NCI-H146 (cell line): Measurements from ENCODE around the gene APLP1.
"Not testable (repeated sequence)": the region's sequence is repeated elsewhere in the genome, so short reads cannot be mapped to it uniquely, and the experiment has no call there.

ENCODE experiments used
- DNase-seq: peaks from one replicate; lab custom pipeline; 2025; lab: John Stamatoyannopoulos, UW

APLP1 gene

GRCh38 chr19:35882114-35882832 is 13.9 kb downstream of the APLP1 start:
- DNase-seq = peak; percentile 62

- no peak for DNase-seq
These were observed 15.5 kb downstream of the APLP1 start for GRCh38 chr19:35883882-35884281.

- DNase-seq = no peak
These were observed 16.9 kb downstream of the APLP1 start for GRCh38 chr19:35885225-35885738.

- no peak for DNase-seq
These were observed 17.5 kb downstream of the APLP1 start for GRCh38 chr19:35885904-35886303.

DNA sequence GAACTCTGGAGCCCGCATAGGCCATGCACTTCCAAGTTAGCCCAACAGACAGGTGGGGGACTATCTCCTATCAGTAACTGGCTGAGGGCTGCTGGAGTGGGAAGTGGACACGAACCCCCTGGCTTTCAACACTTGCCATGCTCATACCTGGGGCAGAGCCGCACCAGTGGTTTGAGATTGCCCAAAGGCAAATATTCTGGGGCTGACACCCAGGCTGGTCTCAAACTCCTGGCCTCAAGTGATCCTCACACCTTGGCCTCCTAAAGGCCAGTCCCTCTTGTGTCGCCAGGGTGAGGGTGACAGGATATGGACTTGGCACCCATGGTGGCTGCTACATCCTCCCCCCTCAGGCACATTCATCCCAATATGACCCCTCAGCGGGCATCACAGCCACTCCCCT is 18.8 kb downstream of the APLP1 start:
- DNase-seq = no peak

DNA sequence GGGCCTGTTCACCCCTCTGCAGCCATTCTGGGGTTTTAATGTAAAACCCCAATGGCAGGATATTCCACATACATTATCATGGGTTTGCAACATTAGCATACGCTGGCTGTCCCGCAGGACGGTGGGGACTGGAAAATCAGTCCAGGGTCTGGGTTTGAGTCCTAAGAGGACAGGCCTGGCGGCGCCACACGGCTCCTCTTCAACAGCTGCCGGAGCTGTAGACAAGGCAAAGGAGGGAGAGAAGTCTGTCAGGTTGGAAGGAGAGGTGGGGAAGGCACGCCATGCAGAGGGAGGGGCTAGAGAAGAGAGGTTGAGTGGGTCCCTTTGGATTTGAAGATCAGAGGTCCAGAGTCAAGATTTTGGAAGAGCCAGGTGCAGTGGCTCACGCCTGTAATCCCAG is 20.0 kb downstream of the APLP1 start:
- DNase-seq = no peak

DNA sequence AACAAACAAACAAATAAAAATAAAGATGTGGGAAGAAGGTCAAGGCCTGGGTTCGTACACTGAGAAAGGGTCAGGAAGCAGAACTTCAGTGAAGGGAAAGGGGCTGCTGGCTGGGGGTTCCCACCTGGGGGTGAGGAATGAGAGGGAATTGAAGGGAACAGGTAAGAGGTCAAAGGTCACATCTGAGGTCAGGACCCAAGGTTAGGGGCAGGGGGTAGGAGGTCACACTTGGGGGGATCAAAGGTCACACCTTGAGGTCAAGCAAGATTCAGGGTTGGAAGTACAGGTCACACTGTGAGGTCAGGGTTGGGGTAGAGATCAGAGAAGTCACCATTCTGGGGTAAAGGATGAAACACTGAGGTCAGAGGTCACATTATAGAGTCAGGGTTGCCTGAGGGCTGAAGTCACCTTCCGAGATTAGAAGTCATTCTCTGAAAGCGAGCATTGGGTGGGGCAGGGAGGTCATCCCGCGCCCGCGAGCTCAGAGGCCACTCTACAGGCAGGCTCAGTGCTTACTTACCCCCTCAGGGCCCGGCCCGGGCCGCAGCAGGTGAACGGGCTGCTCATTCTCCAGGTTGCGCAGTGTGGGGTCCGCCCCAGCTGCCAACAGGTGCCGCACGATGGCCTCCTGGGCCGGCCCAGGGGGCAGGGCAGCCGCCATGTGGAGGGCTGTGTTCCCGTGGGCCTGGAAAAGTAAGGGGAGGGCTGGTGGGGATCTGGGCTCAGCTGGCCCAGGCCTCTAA is 21.2 kb downstream of the APLP1 start:
- DNase-seq = no peak

GRCh38 chr19:35890113-35890650 is 21.8 kb downstream of the APLP1 start:
- no peak for DNase-seq

DNA sequence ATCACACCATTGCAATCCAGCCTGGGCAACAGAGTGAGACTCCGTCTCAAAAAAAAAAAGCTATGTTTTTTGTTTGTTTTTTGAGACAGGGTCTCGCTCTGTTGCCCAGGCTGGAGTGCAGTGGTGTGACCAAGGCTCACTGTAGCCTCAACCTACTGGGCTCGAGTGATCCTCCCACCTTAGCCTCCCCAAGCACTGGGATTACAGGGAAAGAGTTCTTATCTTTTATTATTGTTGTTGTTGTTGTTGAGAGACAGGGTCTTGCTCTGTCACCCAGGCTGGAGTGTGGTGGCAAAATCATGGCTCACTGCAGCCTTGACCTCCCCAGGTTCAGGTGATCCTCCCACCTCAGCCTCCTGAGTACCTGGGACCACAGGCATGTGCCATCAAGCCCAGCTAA is 23.4 kb downstream of the APLP1 start:
- not testable (repeated sequence) for DNase-seq

- DNase-seq = no peak
These were observed 26.0 kb downstream of the APLP1 start for GRCh38 chr19:35894342-35894741.

DNA sequence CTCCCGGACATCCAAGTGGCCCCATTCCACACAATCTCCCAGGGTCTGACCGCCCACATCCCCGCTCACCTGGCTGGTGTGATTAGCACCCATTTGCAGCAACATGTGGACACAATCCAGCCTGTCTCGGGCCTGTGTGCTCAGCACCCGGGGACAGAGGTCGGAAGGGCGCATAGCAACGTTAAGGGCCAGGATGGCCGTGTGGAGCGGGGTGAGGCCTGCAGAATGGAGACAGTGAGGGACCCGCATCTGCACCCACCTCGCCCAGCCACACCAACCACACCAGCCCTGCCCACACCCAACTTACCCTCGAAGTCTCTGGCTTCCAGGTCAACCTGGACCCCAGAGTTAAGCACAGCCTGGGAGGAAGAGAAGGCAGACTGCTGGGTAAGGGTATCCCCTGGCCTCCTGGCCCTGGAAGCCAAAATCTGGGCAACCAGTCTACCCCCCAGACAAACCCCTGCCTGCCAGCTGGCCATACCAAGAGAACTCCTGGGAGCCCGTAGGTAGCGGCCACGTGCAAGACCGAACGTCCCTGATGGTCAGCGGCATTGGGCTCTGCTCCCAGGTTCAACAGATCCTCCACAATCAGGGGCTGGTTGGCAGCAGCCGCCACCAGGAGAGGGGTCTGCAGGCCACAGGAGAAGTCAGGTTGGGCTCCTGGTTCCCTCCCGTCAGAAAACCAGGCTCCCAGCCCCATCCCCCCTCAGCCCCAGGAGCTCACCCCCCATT is 27.7 kb downstream of the APLP1 start:
- no peak for DNase-seq

DNA sequence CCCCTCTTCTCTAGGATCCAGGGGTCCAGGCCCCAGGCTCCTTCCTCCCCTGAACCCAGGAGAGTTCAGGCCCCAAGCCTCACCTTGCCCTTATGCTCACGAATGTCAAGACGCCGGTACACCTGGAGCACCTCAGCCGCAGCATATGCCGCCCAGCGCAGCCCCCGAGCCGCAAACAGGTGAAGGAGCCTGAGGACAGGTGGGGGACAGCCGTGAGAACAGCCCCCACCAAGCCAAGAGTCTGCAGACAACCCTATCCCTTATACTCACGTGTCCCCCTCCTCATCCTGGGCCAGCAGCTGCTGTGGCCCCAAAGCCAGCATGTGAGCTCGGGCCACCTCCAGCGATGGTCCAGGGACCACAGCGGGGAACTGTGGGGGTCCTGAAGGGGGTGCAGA is 28.3 kb downstream of the APLP1 start:
- no peak for DNase-seq

- no peak for DNase-seq
These were observed 29.5 kb downstream of the APLP1 start for GRCh38 chr19:35897706-35898451.

DNA sequence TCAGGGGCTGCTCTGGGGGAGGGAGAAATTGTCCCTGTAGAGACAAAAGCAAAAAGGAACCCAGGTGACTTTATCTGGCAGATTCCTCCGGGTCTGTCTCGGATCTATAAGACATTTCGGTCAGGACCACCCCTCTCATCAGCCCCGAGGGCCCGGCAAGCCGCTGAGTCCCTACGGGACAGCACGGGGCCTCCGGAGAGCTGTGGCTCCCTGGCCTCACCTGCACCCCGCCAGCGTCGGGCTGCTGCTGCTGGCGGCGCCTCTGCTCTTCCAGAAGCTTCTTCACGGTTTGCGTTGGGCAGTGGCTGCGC is 30.1 kb downstream of the APLP1 start:
- no peak for DNase-seq

DNA sequence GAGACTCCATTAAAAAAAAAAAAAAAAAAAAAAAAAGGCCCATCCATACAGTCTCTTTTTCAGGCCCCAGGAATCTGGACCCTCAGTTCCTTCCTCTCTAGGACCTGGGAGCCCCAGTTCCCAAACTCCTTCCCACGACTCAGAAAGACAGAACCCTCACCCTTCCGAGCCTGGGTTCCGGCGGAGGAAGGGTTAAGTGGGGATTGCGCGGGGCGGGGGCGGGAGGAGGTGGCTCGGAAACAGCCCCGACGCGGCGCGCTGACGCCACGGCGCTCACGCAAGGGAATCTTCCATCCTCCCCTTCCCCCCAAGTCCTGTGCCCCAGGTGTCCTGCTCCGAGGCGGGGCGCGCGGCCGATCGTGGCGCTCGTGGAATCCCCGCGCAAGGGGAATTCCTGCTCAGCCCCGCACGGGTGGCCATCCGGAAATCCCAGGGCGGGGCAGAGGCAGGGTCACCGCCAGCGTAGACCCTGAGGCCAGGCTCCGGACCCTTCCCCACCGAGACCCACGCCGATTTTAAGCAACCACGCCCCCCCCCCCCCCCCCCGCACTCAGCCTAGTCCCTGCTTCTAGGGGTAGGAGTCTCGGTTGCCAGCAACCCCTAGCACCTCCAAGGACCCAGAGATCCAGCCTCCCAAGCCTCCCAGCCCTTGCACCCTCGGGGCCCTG is 31.3 kb downstream of the APLP1 start:
- DNase-seq = peak; percentile 82

DNA sequence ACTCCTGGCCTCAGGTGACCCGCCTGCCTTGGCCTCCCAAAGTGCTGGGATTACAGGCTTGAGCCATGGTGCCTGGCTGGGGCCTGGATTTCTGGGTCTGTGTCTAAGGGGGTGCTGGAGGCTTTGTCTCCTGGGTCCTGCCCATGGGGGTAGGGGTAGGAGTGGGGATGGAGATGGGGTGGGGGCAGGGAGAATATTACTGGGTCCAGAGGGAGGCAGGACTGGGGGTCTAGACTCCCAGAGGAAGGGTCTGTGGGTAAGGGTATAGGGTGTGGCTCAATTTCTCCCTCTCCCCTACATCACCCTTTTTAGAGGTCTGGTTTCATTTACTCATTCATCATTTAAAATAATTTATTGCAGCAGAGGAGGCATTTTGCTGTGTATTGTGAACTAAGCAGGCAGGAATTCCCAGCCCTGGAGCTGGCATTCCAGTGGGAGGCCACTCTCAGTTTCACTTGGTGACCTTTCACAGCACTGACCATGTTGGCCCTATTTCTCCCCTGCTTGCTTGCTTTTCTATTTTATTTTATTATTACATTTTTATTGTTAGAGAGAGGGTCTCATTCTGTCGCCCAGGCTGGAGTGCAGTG is 32.8 kb downstream of the APLP1 start:
- DNase-seq = no peak

- DNase-seq = peak; percentile 19
These were observed 33.7 kb downstream of the APLP1 start, which contains the start of gene HCST for GRCh38 chr19:35901854-35902661. TSS of gene HCST (plus strand) at chr19:35902529. CDS start at chr19:35902594, 65 bp downstream.

DNA sequence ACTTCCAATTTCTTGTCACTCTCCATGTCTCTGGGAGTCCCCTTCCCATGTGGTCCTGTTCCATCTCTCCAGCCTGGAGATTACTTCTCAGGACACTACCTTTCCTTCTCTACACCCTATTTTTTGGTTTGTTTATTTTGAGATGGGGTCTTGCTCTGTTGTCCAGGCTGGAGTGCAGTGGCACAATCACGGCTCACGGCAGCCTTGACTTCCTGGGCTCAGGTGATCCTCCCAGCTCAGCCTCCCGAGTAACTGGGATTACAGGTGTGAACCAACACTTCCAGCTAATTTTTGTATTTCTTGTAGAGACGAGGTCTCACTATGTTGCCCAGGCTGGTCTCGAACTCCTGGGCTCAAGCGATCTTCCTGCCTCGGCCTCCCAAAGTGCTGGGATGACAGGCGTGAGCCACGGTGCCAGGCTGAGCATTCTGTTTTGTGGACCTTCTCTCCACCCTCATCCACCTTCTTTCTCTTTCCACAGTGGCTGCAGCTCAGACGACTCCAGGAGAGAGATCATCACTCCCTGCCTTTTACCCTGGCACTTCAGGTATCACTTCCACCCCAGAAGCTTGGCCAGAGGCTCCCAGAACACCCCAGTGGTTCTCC is 34.6 kb downstream of the APLP1 start:
- DNase-seq = no peak

DNA sequence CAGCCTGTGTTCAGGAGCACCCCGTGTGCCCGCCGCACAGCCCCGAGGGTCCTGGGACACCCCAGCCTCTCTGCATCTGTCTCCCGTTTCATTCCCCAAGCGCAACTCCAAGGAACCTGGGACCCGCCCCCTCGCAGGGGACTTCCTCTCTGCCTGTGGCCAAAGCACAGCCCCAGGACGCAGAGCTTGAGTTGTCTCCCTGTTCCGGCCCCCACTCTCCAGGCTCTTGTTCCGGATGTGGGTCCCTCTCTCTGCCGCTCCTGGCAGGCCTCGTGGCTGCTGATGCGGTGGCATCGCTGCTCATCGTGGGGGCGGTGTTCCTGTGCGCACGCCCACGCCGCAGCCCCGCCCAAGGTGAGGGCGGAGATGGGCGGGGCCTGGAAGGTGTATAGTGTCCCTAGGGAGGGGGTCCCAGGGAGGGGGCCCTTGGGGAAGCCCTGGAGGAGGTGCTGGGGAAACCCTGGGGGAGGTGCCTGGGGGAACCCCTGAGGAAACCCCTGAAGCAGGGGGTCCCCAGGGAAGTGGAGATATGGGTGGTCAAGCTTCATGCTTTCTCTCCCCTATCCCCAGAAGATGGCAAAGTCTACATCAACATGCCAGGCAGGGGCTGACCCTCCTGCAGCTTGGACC is 35.3 kb downstream of the APLP1 start:
- peak; percentile 85 for DNase-seq
